WTC11 (cell line): ENCODE measurements around the gene DDRGK1. TPM values are rescaled to one million over a fixed set of nuclear protein-coding genes. Genes with fewer than 3 reads are reported as not detected.

Experiments used
- ATAC-seq: fragments of 200-7000 bp; cut with Tn5 transposase; 2 replicates; pipeline ENCODE4 v1.10.0; 2021; ENCODE audit warnings: mild to moderate bottlenecking, moderate library complexity
- CTCF ChIA-PET: fragments of 300-600 bp; sonication (Branson Sonifier 250); formaldehyde crosslinking; loops from one replicate; lab custom pipeline; 2021; ENCODE audit warnings: antibody characterized with exemption; lab: Charles Lee
- POLR2A ChIA-PET: fragments of 350-600 bp; sonication (Branson Sonifier 250); formaldehyde crosslinking; loops from one replicate; lab custom pipeline; 2021; ENCODE audit warnings: antibody characterized with exemption; lab: Charles Lee
- DNase-seq: peaks from one replicate; pipeline ENCODE4 v3.0.0; 2021; ENCODE audit warnings: low spot score
- H3K27ac Mint-ChIP-seq: 2 replicates; pipeline ENCODE4 v1.8.0; 2021; ENCODE audit warnings: mixed read lengths
- H3K27me3 Mint-ChIP-seq: 2 replicates; pipeline ENCODE4 v1.8.0; 2021; ENCODE audit warnings: low read depth, mild to moderate bottlenecking, moderate library complexity, mixed read lengths
- H3K36me3 Mint-ChIP-seq: 2 replicates; pipeline ENCODE4 v1.8.0; 2021; ENCODE audit warnings: mixed read lengths
- H3K4me1 Mint-ChIP-seq: 2 replicates; pipeline ENCODE4 v1.8.0; 2022; ENCODE audit warnings: mixed read lengths
- H3K4me3 Mint-ChIP-seq: 2 replicates; pipeline ENCODE4 v1.8.0; 2021; ENCODE audit warnings: mild to moderate bottlenecking, moderate library complexity, mixed read lengths
- H3K9me3 Mint-ChIP-seq: 2 replicates; pipeline ENCODE4 v1.8.0; 2021; ENCODE audit warnings: mixed read lengths
- ARID4B ChIP-seq: sonication (generic); formaldehyde crosslinking; IDR thresholded peaks from 2 replicates; pipeline ENCODE4 v1.8.0; 2023; ENCODE audit warnings: missing genetic modification reagents, mild to moderate bottlenecking, borderline replicate concordance
- ATF3 ChIP-seq: sonication (generic); formaldehyde crosslinking; conservative IDR thresholded peaks from 2 replicates; pipeline ENCODE4 v1.8.1; 2022; ENCODE audit warnings: mild to moderate bottlenecking, missing genetic modification reagents
- CDX4 ChIP-seq: fragments of 250-450 bp; sonication (Bioruptor Pico); IDR thresholded peaks from 2 replicates; pipeline ENCODE4 v1.9.0; 2021; ENCODE audit warnings: moderate library complexity, mild to moderate bottlenecking, inconsistent platforms, borderline replicate concordance
- E2F5 ChIP-seq: sonication (generic); formaldehyde crosslinking; IDR thresholded peaks from 2 replicates; pipeline ENCODE4 v1.8.1; 2022; ENCODE audit warnings: mild to moderate bottlenecking, moderate library complexity, missing genetic modification reagents
- ETV6 ChIP-seq: sonication (generic); formaldehyde crosslinking; IDR thresholded peaks from 2 replicates; pipeline ENCODE4 v1.8.1; 2022; ENCODE audit warnings: mild to moderate bottlenecking, missing genetic modification reagents
- FOXJ3 ChIP-seq: sonication (generic); formaldehyde crosslinking; IDR thresholded peaks from 2 replicates; pipeline ENCODE4 v1.9.0; 2021; ENCODE audit warnings: missing genetic modification reagents, mild to moderate bottlenecking, borderline replicate concordance
- GABPB1 ChIP-seq: sonication (generic); formaldehyde crosslinking; IDR thresholded peaks from 2 replicates; pipeline ENCODE4 v1.8.1; 2023; ENCODE audit warnings: mild to moderate bottlenecking, missing genetic modification reagents
- GTF2I ChIP-seq: fragments of 250-450 bp; sonication (Bioruptor Pico); conservative IDR thresholded peaks from 2 replicates; pipeline ENCODE4 v1.4.0; 2021; ENCODE audit warnings: mild to moderate bottlenecking
- IRF2 ChIP-seq: sonication (generic); formaldehyde crosslinking; IDR thresholded peaks from 2 replicates; pipeline ENCODE4 v1.8.0; 2022; ENCODE audit warnings: low read depth, missing genetic modification reagents, borderline replicate concordance
- JUN ChIP-seq: sonication (generic); formaldehyde crosslinking; IDR thresholded peaks from 2 replicates; pipeline ENCODE4 v1.8.0; 2023; ENCODE audit warnings: mild to moderate bottlenecking, missing genetic modification reagents
- MXD4 ChIP-seq: fragments of 250-450 bp; sonication (Bioruptor Pico); IDR thresholded peaks from 2 replicates; pipeline ENCODE4 v1.8.0; 2021; ENCODE audit warnings: mild to moderate bottlenecking, moderate library complexity, borderline replicate concordance
- OVOL2 ChIP-seq: fragments of 250-450 bp; sonication (Bioruptor Pico); IDR thresholded peaks from 2 replicates; pipeline ENCODE4 v1.9.0; 2021; ENCODE audit warnings: mild to moderate bottlenecking, borderline replicate concordance
- SMAD4 ChIP-seq: sonication (generic); formaldehyde crosslinking; IDR thresholded peaks from 2 replicates; pipeline ENCODE4 v1.8.0; 2022; ENCODE audit warnings: mild to moderate bottlenecking, missing genetic modification reagents
- SOX15 ChIP-seq: fragments of 250-450 bp; sonication (Bioruptor Pico); IDR thresholded peaks from 2 replicates; pipeline ENCODE4 v1.9.0; 2021; ENCODE audit warnings: mild to moderate bottlenecking
- TEAD1 ChIP-seq: sonication (generic); formaldehyde crosslinking; IDR thresholded peaks from 2 replicates; pipeline ENCODE4 v1.8.0; 2022; ENCODE audit warnings: mild to moderate bottlenecking, missing genetic modification reagents
- ZBTB21 ChIP-seq: sonication (generic); formaldehyde crosslinking; IDR thresholded peaks from 2 replicates; pipeline ENCODE4 v1.8.1; 2023; ENCODE audit warnings: mild to moderate bottlenecking, missing genetic modification reagents, borderline replicate concordance
- ZNF281 ChIP-seq: sonication (generic); formaldehyde crosslinking; IDR thresholded peaks from 2 replicates; pipeline ENCODE4 v1.8.0; 2023; ENCODE audit warnings: mild to moderate bottlenecking, missing genetic modification reagents
- ZNF425 ChIP-seq: fragments of 250-450 bp; sonication (Bioruptor Pico); conservative IDR thresholded peaks from 2 replicates; pipeline ENCODE4 v1.9.0; 2021; ENCODE audit warnings: mild to moderate bottlenecking
- total RNA-seq: library from RNA; stranded (reverse); gene quantifications from 3 replicates; pipeline ENCODE4 v1.2.3, GENCODE V29; 2021
- TF ChIP-seq, protein P1 (sequence below): sonication (generic); formaldehyde crosslinking; IDR thresholded peaks from 2 replicates; pipeline ENCODE4 v1.8.1; 2023; ENCODE audit warnings: mild to moderate bottlenecking, missing genetic modification reagents, moderate library complexity

The DDRGK1 gene
- total RNA-seq, 1 experiment from 2014 or later, result 46.4 TPM

GRCh38 chr20:3229158-3229557, 24.7 kb upstream of the DDRGK1 start:
- Mint-ChIP-seq H3K27ac (no peak overlapping the region), H3K4me3 (no peak overlapping the region), H3K4me1 (no peaks in the 10 kb centered on the region), H3K36me3 (peaks cover 4% of the 10 kb centered on the region), H3K9me3 (no peaks in the 10 kb centered on the region), H3K27me3 (no peaks in the 10 kb centered on the region)
- ChIA-PET CTCF (no interaction called here), POLR2A (no interaction called here)
- TF ChIP-seq E2F5 (CRISPR knock-in tag) (no peak), CDX4 (CRISPR knock-in tag) (no peak), ETV6 (CRISPR knock-in tag) (no peak), ZNF425 (CRISPR knock-in tag) (no peak), TEAD1 (CRISPR knock-in tag) (no peak)
- DNase-seq (no peak), ATAC-seq (no peak)

DNA sequence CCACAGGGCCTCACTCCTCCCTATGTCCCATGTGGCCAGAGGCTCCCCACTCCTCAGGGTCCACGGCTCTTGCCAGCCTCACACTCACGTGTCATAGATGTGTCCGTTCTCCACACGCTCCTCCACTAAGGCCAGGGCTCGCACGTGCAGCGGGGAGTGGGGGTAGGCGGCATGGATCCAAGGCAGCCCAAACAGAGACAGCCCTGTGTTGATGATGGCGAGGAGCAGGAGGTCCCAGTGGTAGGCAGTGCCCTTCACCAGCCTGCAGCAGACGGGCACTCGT, 24.2 kb upstream of the DDRGK1 start:
- Mint-ChIP-seq H3K27ac (no peak overlapping the region), H3K9me3 (no peaks in the 10 kb centered on the region), H3K27me3 (no peaks in the 10 kb centered on the region), H3K4me1 (no peaks in the 10 kb centered on the region), H3K36me3 (peaks cover 4% of the 10 kb centered on the region), H3K4me3 (no peak overlapping the region)
- ChIA-PET POLR2A (no interaction called here), CTCF (interaction anchor here (0.6 to 2.0 kb wide), 3 partner anchors 10 to 21 kb away, joined by 3 to 12 read pairs (median 4); partner anchors contain the start of gene SLC4A11)
- ATAC-seq (no peak), DNase-seq (no peak)
- TF ChIP-seq ZBTB21 (CRISPR knock-in tag), result no peak
- no peak for TF ChIP-seq FOXJ3 (CRISPR knock-in tag)
- TF ChIP-seq, protein P1, sequence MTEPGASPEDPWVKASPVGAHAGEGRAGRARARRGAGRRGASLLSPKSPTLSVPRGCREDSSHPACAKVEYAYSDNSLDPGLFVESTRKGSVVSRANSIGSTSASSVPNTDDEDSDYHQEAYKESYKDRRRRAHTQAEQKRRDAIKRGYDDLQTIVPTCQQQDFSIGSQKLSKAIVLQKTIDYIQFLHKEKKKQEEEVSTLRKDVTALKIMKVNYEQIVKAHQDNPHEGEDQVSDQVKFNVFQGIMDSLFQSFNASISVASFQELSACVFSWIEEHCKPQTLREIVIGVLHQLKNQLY (CRISPR knock-in tag), result no peak
- TF ChIP-seq IRF2 (CRISPR knock-in tag), result no peak
- TF ChIP-seq SOX15, result no peak
- no peak for TF ChIP-seq OVOL2 (CRISPR knock-in tag)
- no peak for TF ChIP-seq ARID4B
- no peak for TF ChIP-seq SMAD4 (CRISPR knock-in tag)
- TF ChIP-seq GTF2I (CRISPR knock-in tag), result no peak
- no peak for TF ChIP-seq ATF3 (CRISPR knock-in tag)
- TF ChIP-seq ZNF281 (CRISPR knock-in tag), result no peak
- TF ChIP-seq MXD4 (CRISPR knock-in tag), result no peak
- TF ChIP-seq GABPB1, result no peak
- no peak for TF ChIP-seq JUN (CRISPR knock-in tag)
